Sigmoid colon (tissue), 7 donors: Measurements from ENCODE around the gene MOK. TPM values are rescaled to one million over a fixed set of nuclear protein-coding genes. Genes with fewer than 3 reads are reported as not detected.
A peak's percentile ranks its signal among the peaks of the same experiment; 100 is the strongest.

ENCODE experiments used
- DNase-seq: peaks from one replicate; pipeline ENCODE4 v3.0.0-alpha.2; 2019
- H3K27ac ChIP-seq, 4 donors: fragments of 200-600 bp; sonication (generic); one replicate each; pipeline ENCODE4 v1.5.1; 2016 to 2019; ENCODE audit warnings: mild to moderate bottlenecking in 1 of 4
- H3K27me3 ChIP-seq, 3 donors: fragments of 200-600 bp; sonication (generic); one replicate each; pipeline ENCODE4 v1.5.1; 2019; ENCODE audit warnings: mild to moderate bottlenecking in 1 of 3
- H3K36me3 ChIP-seq, 4 donors: fragments of 200-600 bp; sonication (generic); one replicate each; pipeline ENCODE4 v1.5.1; 2016 to 2019
- H3K4me1 ChIP-seq, 4 donors: fragments of 200-600 bp; sonication (generic); one replicate each; pipeline ENCODE4 v1.5.1; 2017 to 2019
- H3K4me3 ChIP-seq, 4 donors: fragments of 200-600 bp; sonication (generic); one replicate each; pipeline ENCODE4 v1.5.1; 2017 to 2019; ENCODE audit warnings: mild to moderate bottlenecking in 2 of 4, moderate library complexity in 1 of 4
- H3K9me3 ChIP-seq, 4 donors: fragments of 200-600 bp in 3 of 4; sonication (generic) in 3 of 4; one replicate each; pipeline versions ENCODE4 v1.5.1 to v1.6.1; 2013 to 2019
- EP300 ChIP-seq, 4 donors: sonication (generic); formaldehyde crosslinking; IDR thresholded peaks; one replicate each; pipeline ENCODE4 v1.6.1; 2017; ENCODE audit warnings: antibody characterized with exemption in 4 of 4
- POLR2A ChIP-seq, 2 donors: fragments of 450-650 bp; IDR thresholded peaks; one replicate each; pipeline ENCODE4 v1.6.1; 2016; ENCODE audit warnings: antibody characterized with exemption in 2 of 2, mild to moderate bottlenecking in 2 of 2, moderate library complexity in 2 of 2
- POLR2AphosphoS5 ChIP-seq, 4 donors: sonication (generic); formaldehyde crosslinking; IDR thresholded peaks; one replicate each; pipeline ENCODE4 v1.6.1; 2017; ENCODE audit warnings: antibody characterized with exemption in 4 of 4
- WGBS, 2 donors: extraction: QIAGEN DNeasy Blood & Tissue Kit; methylation state at CpG; one replicate each; pipeline ENCODE4 v1.1.7; 2013; 5-methylcytosine and 5-hydroxymethylcytosine counted together
- intact Hi-C: fragments of 100-400 bp; cut with DNase I; formaldehyde crosslinking; loops from one replicate; pipeline ENCODE4 v1.15.1; 2023
- polyA plus RNA-seq, 3 donors: library from polyadenylated mRNA; stranded (reverse); fragments of 200-250 nt; gene quantifications; one replicate each; pipeline ENCODE4 v1.2.3, GENCODE V29; 2013
- total RNA-seq, 4 donors: library from RNA; depleted of rRNA; stranded (reverse); fragments of >200 nt; gene quantifications; one replicate each; pipeline ENCODE4 v1.1.0, GENCODE V29; 2016
- TF ChIP-seq, protein P1 (sequence below), 4 experiments: fragments of 450-650 bp in 3 of 4; fragments of 200-600 bp in 1 of 4; IDR thresholded peaks; one replicate each; pipeline ENCODE4 v1.5.1; 2016 to 2019; ENCODE audit warnings: antibody characterized with exemption in 4 of 4, mild to moderate bottlenecking in 3 of 4, moderate library complexity in 2 of 4
- donor health status: healthy with polysubstance abuse.
- donor health status: Bipolar disorder and iron deficiency.
- donor health status: healthy.

MOK gene
- total and polyA plus RNA-seq, 7 donors: 1.8 to 17.2 (median 9.4) TPM

DNA sequence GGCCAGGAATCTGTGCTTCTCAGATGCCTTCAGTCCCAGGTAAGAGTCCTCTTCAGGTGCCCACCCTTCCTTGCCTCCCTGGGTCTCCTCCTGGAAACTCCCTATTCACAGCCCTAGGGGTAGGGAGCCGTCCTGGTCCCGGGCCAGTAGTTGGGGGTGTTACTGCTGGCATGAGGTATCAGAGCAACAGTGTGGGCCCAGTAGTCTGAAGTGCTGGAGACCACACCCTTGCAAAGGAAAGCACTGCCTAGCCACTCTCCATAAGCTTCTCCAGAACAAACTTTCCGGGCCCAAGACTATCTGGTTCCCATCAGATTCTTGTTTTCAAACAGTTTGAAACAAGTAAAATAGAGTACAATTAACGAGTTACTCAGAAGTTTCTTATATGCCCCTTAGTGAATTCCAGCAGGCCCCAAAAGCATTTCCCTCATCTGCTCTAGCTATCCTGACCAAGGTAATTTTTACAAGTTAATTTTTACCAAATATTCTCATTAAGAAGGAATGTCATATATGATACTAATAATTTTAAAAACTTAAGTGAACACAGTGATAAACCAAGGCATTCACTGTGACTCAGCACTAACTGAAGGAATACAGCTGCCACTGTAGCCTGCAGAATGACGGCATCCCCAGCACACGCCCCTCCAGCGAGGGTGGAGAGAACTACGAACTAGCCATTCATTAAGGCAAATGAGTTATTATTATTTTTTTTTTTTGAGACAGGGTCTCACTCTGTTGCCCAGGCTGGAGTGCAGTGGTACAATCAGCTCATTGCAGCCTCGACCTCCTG is 49.4 kb downstream of the MOK start:
- peak overlapping the region; percentile 58 to 72 (median 64) for H3K27ac ChIP-seq
- H3K4me1 ChIP-seq: peaks cover 0 to 14% (median 0%) of the 10 kb centered on the region in 4 donors
- H3K4me3 ChIP-seq: no peak overlapping the region
- peak in 2 of 4 donors; percentile 36 to 42 for TF ChIP-seq POLR2AphosphoS5 (IDR thresholded peaks at IDR 0.05)
- TF ChIP-seq POLR2A (IDR thresholded peaks at IDR 0.05): no peak
- intact Hi-C loops: no loop called here
- H3K27me3 ChIP-seq: no peaks in the 10 kb centered on the region
- no peaks in the 10 kb centered on the region for H3K9me3 ChIP-seq
- 80 to 83% methylated on average over 9 of the region's 9 CpGs for WGBS, 2 donors
- peak; percentile 61 for DNase-seq
- peaks cover 0 to 7% (median 0%) of the 10 kb centered on the region in 4 donors for H3K36me3 ChIP-seq

DNA sequence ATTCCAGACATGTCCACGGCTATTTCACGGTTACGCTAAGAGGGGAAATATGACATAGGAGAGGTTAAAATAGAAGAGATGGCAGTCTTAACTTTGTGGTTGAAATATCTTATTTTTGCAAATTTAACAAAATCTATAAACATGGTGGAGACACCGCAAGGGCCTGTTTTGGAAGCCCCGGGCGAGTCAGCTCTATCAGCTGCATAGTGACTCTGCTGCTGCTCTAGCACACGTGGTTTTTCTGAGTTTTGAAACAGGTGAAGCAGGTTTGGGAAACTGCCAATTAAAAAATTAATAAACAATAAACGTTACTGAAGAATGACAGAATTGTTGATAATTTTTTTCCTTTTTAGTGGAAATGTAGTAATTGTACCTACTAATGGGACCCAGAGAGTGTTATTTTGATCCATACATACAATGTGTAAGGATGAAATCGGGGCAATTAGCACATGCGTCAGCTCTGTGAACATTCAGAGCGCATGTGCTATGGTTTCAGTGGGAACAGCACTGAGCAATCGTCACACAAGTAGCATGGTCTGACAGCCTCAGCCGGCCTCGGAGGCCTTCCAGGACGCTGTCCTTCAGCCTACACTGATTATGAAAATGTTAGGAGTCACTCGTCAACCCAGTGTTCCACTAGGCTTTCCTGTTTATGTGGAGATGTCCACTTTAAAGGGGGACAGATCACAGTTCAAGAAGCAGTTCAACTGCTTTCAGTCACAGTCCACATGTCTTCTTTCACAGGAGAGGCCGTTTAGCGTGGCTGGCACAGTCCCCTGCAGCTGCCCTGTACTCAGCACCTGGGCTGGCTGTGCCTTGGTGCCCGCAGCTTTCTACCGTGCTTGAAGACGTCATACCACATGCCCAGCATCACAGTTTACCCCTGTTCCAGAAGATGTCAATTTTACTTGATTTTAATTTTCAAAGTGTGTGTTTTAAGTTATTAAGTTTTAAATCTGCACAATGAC is 51.8 kb downstream of the MOK start:
- TF ChIP-seq, protein P1, sequence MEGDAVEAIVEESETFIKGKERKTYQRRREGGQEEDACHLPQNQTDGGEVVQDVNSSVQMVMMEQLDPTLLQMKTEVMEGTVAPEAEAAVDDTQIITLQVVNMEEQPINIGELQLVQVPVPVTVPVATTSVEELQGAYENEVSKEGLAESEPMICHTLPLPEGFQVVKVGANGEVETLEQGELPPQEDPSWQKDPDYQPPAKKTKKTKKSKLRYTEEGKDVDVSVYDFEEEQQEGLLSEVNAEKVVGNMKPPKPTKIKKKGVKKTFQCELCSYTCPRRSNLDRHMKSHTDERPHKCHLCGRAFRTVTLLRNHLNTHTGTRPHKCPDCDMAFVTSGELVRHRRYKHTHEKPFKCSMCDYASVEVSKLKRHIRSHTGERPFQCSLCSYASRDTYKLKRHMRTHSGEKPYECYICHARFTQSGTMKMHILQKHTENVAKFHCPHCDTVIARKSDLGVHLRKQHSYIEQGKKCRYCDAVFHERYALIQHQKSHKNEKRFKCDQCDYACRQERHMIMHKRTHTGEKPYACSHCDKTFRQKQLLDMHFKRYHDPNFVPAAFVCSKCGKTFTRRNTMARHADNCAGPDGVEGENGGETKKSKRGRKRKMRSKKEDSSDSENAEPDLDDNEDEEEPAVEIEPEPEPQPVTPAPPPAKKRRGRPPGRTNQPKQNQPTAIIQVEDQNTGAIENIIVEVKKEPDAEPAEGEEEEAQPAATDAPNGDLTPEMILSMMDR (IDR thresholded peaks at IDR 0.05): no peak
- no peak for TF ChIP-seq EP300 (IDR thresholded peaks at IDR 0.05)
- TF ChIP-seq POLR2A (IDR thresholded peaks at IDR 0.05): no peak
- no peak for TF ChIP-seq POLR2AphosphoS5 (IDR thresholded peaks at IDR 0.05)
- Histone ChIP-seq H3K27me3 (no peaks in the 10 kb centered on the region), H3K27ac (no peak overlapping the region), H3K36me3 (peaks cover 0 to 18% (median 3%) of the 10 kb centered on the region in 4 donors), H3K4me1 (peaks cover 0 to 14% (median 0%) of the 10 kb centered on the region in 4 donors), H3K9me3 (no peaks in the 10 kb centered on the region), H3K4me3 (no peak overlapping the region)
- 93 to 94% methylated on average over 21 of the region's 21 CpGs for WGBS, 2 donors
- intact Hi-C loops: no loop called here
- DNase-seq: no peak

DNA sequence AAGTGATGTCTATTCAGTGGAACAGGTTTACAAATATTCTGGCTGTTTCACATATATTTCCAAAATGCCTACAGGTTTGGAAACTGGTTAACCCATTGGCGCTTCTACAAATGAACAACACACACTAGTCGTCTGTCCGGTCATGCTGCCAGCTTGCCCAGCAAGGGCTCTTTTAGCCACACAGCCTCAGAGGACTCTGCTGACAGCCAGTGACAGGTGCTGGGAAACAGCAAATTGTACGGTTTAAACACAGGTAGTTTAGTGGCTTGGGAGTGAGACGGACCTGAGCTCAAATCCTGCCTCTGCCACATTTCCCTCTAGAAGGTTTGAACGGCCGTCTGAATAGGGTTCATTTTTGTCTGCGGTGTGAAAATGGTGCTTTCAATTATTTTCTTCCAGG is 53.8 kb downstream of the MOK start:
- H3K27ac ChIP-seq: no peak overlapping the region
- WGBS, 2 donors: 94 to 95% methylated on average over 8 of the region's 8 CpGs
- H3K9me3 ChIP-seq: no peaks in the 10 kb centered on the region
- TF ChIP-seq POLR2A (IDR thresholded peaks at IDR 0.05): no peak
- TF ChIP-seq EP300 (IDR thresholded peaks at IDR 0.05): no peak
- no peak for TF ChIP-seq POLR2AphosphoS5 (IDR thresholded peaks at IDR 0.05)
- TF ChIP-seq, protein P1 (IDR thresholded peaks at IDR 0.05): no peak
- H3K36me3 ChIP-seq: peaks cover 0 to 18% (median 3%) of the 10 kb centered on the region in 4 donors
- H3K4me3 ChIP-seq: no peak overlapping the region
- no peak for DNase-seq
- no peaks in the 10 kb centered on the region for H3K27me3 ChIP-seq
- intact Hi-C loops: no loop called here
- H3K4me1 ChIP-seq: peaks cover 0 to 5% (median 0%) of the 10 kb centered on the region in 4 donors

DNA sequence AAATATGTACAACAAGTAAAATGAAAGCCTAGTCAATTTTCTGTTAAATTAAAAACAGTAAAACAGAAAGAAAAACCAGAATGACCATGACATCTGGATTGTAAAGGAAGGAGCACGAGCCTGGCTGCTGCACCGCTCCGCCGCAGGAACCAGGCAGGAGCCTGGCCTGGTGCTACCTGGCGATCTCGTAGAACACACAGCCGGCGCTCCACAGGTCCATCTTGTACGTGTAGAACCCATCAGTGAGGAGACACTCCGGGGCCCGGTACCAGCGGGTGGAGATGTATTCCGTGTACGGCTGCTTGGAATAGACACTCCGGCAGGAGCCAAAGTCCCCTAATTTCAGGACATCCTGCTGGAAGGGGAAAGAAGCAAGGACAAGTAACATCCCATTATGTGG is 54.3 kb downstream of the MOK start:
- TF ChIP-seq POLR2A (IDR thresholded peaks at IDR 0.05) (no peak), POLR2AphosphoS5 (IDR thresholded peaks at IDR 0.05) (no peak), EP300 (IDR thresholded peaks at IDR 0.05) (no peak)
- TF ChIP-seq, protein P1 (IDR thresholded peaks at IDR 0.05): no peak
- Histone ChIP-seq H3K9me3 (no peaks in the 10 kb centered on the region), H3K36me3 (peaks cover 0 to 18% (median 3%) of the 10 kb centered on the region in 4 donors), H3K27me3 (no peaks in the 10 kb centered on the region), H3K4me3 (no peak overlapping the region), H3K27ac (no peak overlapping the region), H3K4me1 (peaks cover 0 to 5% (median 0%) of the 10 kb centered on the region in 4 donors)
- DNase-seq: no peak
- intact Hi-C loops: no loop called here
- 96% methylated on average over 15 of the region's 15 CpGs for WGBS, 2 donors

DNA sequence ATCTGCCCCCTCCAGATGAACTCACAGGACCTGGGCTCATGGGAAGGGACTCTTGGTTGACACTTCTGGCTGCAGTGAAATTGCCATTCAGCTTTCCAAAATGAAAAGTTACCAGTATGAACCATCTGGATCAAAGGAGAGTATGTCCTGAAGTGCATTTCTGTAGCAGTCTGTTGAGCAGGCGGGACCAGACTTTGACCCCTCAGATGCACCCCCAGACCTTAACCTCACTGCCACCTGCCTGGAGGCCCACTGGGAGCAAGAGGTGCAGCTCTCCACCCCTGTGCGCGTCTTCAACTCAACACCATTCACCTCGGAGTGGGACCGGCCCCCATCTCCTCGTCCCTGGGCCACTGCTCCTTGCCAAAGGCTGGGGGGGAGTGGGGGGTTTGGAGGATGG is 55.0 kb downstream of the MOK start:
- DNase-seq: no peak
- intact Hi-C loops: no loop called here
- H3K27ac ChIP-seq: no peak overlapping the region
- no peak overlapping the region for H3K4me3 ChIP-seq
- H3K36me3 ChIP-seq: peaks cover 0 to 18% (median 3%) of the 10 kb centered on the region in 4 donors
- WGBS, 2 donors: 91 to 95% methylated on average over 6 of the region's 6 CpGs
- no peaks in the 10 kb centered on the region for H3K9me3 ChIP-seq
- TF ChIP-seq EP300 (IDR thresholded peaks at IDR 0.05): no peak
- no peak for TF ChIP-seq POLR2AphosphoS5 (IDR thresholded peaks at IDR 0.05)
- TF ChIP-seq POLR2A (IDR thresholded peaks at IDR 0.05): no peak
- TF ChIP-seq, protein P1 (IDR thresholded peaks at IDR 0.05): no peak
- H3K27me3 ChIP-seq: no peaks in the 10 kb centered on the region
- H3K4me1 ChIP-seq: no peaks in the 10 kb centered on the region
